ENCODE measurements around the gene LRRC34. TPM values are rescaled to one million over a fixed set of nuclear protein-coding genes. Genes with fewer than 3 reads are reported as not detected.

The LRRC34 gene
- total and polyA plus RNA-seq, 9 of the 15 experiments (the other 6 are each of a cell fraction or from before 2014, with no cell fraction given), result 0.17 to 0.30 TPM; not detected in 7

DNA sequence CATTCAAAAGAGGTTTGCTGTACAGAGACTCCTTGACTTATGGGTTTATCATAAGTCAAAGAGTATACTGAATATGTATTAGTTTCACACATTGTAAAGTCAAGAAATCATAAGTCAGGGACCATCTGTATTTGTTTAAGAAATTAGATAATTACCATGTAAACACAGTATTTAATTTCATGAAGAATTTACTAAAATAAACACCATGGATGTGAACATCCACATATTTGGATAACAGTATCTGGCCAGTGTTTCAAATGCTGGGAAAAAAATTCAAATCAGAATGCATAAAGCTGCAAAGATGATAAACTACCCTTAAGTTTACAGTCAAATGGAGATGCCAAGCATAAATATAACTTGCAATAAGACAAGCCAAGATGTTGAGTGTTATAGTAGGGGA, 22.5 kb downstream of the LRRC34 start:
- Histone ChIP-seq H3K79me2 (ENCODE audit: control insufficient read depth, insufficient read depth, low read length) (no peaks in the 10 kb centered on the region), H3K36me3 (ENCODE audit: control insufficient read depth, insufficient read depth, low read length) (peaks cover 52% of the 10 kb centered on the region), H3K4me2 (ENCODE audit: insufficient read depth, low read length) (no peak overlapping the region), H4K20me1 (replicated peaks; ENCODE audit: control insufficient read depth, insufficient read depth, low read length) (no peaks in the 10 kb centered on the region), H3K27me3 (ENCODE audit: control insufficient read depth in 2 of 2, insufficient read depth in 2 of 2, low read length in 2 of 2) (no peaks in the 10 kb centered on the region), H2AFZ (ENCODE audit: low read depth, low read length) (no peak overlapping the region), H3K4me1 (replicated peaks in 1 of 2; ENCODE audit: control insufficient read depth in 2 of 2, insufficient read depth in 2 of 2, low read length in 2 of 2) (no peaks in the 10 kb centered on the region; a peak in 1 of 5 replicates), H3K4me3 (no peak overlapping the region), H3K9me3 (replicated peaks; ENCODE audit: control insufficient read depth, insufficient read depth, low read depth, low read length) (no peaks in the 10 kb centered on the region), H3K9me1 (ENCODE audit: control insufficient read depth, insufficient read depth, low read length) (no peaks in the 10 kb centered on the region), H3K9ac (ENCODE audit: insufficient read depth in 1 of 2, low read depth in 2 of 2, low read length in 2 of 2) (no peak overlapping the region), H3K27ac (ENCODE audit: extremely low read depth, low read depth, low read length) (no peak overlapping the region)
- ChIA-PET CTCF (ENCODE audit: low intra/inter-chr PET ratio) (no interaction called here), POLR2A (interaction anchor here (1.9 kb wide), 2 partner anchors 9 to 16 kb away, joined by 4 to 6 read pairs; no protein-coding TSS in a partner anchor)
- no peak for FAIRE-seq
- intact Hi-C loops (cut with micrococcal nuclease), result no loop called here
- DNase-seq (ENCODE audit: extremely low read depth in 1 of 4, low spot score in 3 of 4), result no peak
- in situ Hi-C loops (cut with MboI), result no loop called here
- BruUV-seq (replicated peaks), result no TSS peak
- ATAC-seq, result no peak
- TF ChIP-seq, protein P1, sequence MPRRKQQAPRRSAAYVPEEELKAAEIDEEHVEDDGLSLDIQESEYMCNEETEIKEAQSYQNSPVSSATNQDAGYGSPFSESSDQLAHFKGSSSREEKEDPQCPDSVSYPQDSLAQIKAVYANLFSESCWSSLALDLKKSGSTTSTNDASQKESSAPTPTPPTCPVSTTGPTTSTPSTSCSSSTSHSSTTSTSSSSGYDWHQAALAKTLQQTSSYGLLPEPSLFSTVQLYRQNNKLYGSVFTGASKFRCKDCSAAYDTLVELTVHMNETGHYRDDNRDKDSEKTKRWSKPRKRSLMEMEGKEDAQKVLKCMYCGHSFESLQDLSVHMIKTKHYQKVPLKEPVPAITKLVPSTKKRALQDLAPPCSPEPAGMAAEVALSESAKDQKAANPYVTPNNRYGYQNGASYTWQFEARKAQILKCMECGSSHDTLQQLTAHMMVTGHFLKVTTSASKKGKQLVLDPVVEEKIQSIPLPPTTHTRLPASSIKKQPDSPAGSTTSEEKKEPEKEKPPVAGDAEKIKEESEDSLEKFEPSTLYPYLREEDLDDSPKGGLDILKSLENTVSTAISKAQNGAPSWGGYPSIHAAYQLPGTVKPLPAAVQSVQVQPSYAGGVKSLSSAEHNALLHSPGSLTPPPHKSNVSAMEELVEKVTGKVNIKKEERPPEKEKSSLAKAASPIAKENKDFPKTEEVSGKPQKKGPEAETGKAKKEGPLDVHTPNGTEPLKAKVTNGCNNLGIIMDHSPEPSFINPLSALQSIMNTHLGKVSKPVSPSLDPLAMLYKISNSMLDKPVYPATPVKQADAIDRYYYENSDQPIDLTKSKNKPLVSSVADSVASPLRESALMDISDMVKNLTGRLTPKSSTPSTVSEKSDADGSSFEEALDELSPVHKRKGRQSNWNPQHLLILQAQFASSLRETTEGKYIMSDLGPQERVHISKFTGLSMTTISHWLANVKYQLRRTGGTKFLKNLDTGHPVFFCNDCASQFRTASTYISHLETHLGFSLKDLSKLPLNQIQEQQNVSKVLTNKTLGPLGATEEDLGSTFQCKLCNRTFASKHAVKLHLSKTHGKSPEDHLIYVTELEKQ (CRISPR knock-in tag; IDR thresholded peaks at IDR 0.05), result no peak
- TF ChIP-seq MTA1 (IDR thresholded peaks at IDR 0.05; ENCODE audit: borderline replicate concordance) (no peak), NFE2 (IDR thresholded peaks at IDR 0.05; ENCODE audit: low read depth) (no peak), STAG1 (CRISPR knock-in tag; IDR thresholded peaks at IDR 0.05; ENCODE audit: borderline replicate concordance) (no peak), MCM5 (IDR thresholded peaks at IDR 0.05; ENCODE audit: low read depth) (no peak), CCNT2 (IDR thresholded peaks at IDR 0.05; ENCODE audit: borderline replicate concordance, extremely low read depth, insufficient read length, low read depth, low read length) (no peak), HNRNPK (IDR thresholded peaks at IDR 0.05; ENCODE audit: low read depth, low read length, poor library complexity, severe bottlenecking) (no peak), PHB2 (IDR thresholded peaks at IDR 0.05; ENCODE audit: low read depth) (no peak), NR2C1 (IDR thresholded peaks at IDR 0.05) (no peak), NR2C1 (tag; IDR thresholded peaks at IDR 0.05) (no peak), ZNF699 (CRISPR knock-in tag; IDR thresholded peaks at IDR 0.05; ENCODE audit: insufficient replicate concordance) (no peak), ZBTB12 (CRISPR knock-in tag; IDR thresholded peaks at IDR 0.05) (no peak), ZBTB11 (CRISPR knock-in tag; IDR thresholded peaks at IDR 0.05) (no peak)
- TF ChIP-seq, protein P2, sequence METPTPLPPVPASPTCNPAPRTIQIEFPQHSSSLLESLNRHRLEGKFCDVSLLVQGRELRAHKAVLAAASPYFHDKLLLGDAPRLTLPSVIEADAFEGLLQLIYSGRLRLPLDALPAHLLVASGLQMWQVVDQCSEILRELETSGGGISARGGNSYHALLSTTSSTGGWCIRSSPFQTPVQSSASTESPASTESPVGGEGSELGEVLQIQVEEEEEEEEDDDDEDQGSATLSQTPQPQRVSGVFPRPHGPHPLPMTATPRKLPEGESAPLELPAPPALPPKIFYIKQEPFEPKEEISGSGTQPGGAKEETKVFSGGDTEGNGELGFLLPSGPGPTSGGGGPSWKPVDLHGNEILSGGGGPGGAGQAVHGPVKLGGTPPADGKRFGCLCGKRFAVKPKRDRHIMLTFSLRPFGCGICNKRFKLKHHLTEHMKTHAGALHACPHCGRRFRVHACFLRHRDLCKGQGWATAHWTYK (CRISPR knock-in tag; IDR thresholded peaks at IDR 0.05), result no peak
